D341Med (cell line): ENCODE measurements around the gene SLC7A4.
"Not testable (repeated sequence)": the region's sequence is repeated elsewhere in the genome, so short reads cannot be mapped to it uniquely, and the experiment has no call there.

Experiments used
- DNase-seq: peaks from one replicate; pipeline ENCODE4 v3.0.0; 2012; ENCODE audit warnings: low spot score

SLC7A4 gene, protein sequence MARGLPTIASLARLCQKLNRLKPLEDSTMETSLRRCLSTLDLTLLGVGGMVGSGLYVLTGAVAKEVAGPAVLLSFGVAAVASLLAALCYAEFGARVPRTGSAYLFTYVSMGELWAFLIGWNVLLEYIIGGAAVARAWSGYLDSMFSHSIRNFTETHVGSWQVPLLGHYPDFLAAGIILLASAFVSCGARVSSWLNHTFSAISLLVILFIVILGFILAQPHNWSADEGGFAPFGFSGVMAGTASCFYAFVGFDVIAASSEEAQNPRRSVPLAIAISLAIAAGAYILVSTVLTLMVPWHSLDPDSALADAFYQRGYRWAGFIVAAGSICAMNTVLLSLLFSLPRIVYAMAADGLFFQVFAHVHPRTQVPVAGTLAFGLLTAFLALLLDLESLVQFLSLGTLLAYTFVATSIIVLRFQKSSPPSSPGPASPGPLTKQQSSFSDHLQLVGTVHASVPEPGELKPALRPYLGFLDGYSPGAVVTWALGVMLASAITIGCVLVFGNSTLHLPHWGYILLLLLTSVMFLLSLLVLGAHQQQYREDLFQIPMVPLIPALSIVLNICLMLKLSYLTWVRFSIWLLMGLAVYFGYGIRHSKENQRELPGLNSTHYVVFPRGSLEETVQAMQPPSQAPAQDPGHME

GRCh38 chr22:21032037-21032867 is at the start of gene SLC7A4:
SLC7A4 (minus strand) TSS chr22:21032561; CDS start chr22:21031812, 749 bp downstream.
- peak; percentile 27 for DNase-seq

DNA sequence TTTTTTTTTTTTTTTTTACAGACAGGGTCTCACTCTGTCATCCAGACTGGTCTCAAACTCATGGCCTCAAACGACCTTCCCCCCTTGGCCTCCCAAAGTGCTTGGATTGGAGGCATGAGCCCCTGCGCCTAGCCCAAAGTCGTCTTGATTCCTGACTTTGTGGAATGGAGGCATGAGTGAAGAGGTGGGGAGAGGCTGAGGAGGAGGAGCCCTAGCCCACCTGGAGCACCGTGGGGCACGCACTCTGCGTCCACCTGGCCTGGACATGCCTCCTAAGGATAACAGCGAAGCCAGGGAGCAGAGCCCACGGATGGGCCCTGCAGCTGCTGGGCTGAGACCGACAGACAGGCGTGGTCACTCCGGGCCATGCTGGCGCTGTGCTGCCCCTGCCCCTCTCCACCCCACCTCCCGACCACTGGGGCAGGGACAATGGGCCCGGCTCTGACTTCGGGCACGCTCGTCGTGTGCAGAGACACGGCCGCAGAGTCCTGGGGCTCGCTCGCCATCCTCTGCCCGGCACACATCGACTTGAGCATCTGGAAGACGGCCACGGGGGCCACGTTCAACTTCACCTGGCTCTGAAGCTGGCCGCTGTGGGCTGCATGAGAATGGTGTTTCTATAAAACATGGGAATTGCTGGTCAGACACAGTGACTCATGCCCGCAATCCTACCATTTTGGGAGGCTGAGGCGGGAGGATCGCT is 48.2 kb upstream of the SLC7A4 start:
- no peak for DNase-seq

DNA sequence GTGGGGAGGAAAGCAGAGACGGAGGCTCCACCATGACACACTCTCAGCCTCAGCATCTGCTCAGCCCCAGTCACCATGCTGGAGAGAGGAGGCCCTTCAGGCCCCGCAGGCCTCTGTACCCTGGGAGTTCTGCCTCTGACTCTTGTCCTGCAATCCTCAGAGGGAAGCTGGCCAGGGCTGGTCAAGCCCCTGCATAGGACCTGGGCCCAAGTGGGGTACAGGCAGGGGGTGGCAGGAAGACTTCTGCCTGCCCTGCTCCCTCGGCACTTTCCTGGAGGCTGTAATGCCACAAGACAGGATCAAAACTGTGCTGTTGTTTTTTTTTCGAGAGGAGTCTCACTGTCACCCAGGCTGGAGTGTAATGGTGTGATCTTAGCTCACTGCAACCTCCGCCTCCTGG is 47.1 kb upstream of the SLC7A4 start:
- no peak for DNase-seq

GRCh38 chr22:21078916-21079315 is 46.6 kb upstream of the SLC7A4 start:
- DNase-seq: no peak

DNA sequence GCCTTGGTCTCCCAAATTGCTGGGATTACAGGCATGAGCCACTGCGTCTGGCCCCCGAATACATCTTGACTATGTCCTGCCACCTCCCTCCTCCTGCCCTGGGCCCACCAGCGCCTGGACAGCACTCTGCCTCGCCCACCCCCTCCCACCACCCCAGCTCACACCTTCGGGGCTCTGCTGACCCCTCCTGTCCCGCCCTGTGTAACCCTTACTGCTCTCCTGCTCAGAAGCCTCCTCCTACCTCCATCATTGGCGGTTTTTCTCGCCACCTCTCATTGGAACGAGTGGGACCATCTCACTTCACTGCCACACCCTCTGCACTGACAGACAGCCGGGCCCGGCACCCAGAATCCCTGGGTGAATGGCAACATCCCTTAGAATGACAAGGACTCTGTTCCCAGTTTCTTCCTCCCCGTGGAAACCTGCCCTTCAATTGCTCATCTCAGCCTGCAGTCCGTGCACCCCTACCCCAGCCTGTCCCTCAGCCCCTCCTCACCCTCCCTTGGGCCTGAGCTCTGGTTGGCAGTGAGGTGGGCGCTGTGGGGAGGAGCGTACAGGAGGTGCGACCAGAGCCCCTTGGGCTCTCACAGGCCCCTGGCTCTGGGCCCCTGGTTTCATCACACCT is 45.6 kb upstream of the SLC7A4 start:
- DNase-seq: no peak

- no peak for DNase-seq
Measured at GRCh38 chr22:21076912-21077625, 44.7 kb upstream of the SLC7A4 start.

GRCh38 chr22:21075516-21076138 is 43.3 kb upstream of the SLC7A4 start:
- DNase-seq: no peak

GRCh38 chr22:21074102-21074715 is 41.8 kb upstream of the SLC7A4 start:
- DNase-seq: no peak

- DNase-seq: no peak
Measured at GRCh38 chr22:21073482-21073881, 41.1 kb upstream of the SLC7A4 start.

- no peak for DNase-seq
Measured at GRCh38 chr22:21073023-21073422, 40.7 kb upstream of the SLC7A4 start.

DNA sequence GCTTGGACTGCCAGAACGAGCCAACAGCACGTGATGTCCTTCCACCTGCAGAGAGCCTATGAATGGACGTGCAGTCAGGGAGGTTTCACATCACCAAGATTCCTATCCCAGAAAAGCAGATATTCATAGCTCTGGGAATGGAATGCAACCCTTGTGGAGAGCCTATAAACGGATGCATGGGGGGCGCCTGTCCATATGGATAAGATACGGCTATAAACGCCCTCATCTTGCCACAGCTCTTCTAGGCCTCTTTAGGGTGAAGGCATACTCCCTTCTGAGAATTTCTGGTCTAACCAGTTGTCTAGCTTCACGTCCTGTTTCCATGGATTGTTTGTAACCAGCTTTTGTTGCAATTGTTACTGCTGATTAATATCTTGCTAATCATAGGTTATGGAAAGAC is 39.4 kb upstream of the SLC7A4 start:
- not testable (repeated sequence) for DNase-seq

GRCh38 chr22:21070690-21071615 is 38.6 kb upstream of the SLC7A4 start:
- no peak for DNase-seq

GRCh38 chr22:21069375-21069774 is 37.0 kb upstream of the SLC7A4 start:
- no peak for DNase-seq

GRCh38 chr22:21068681-21069276 is 36.4 kb upstream of the SLC7A4 start:
- no peak for DNase-seq

GRCh38 chr22:21067901-21068680 is 35.7 kb upstream of the SLC7A4 start:
- DNase-seq: no peak

- no peak for DNase-seq
Measured at GRCh38 chr22:21067075-21067900, 34.9 kb upstream of the SLC7A4 start.
